Measurements from ENCODE around the gene PIGO. TPM values are rescaled to one million over a fixed set of nuclear protein-coding genes. Genes with fewer than 3 reads are reported as not detected.
A peak's percentile ranks its signal among the peaks of the same experiment; 100 is the strongest.

PIGO gene
- total RNA-seq, result 21.1 and 27.8 TPM in 2 replicates

DNA sequence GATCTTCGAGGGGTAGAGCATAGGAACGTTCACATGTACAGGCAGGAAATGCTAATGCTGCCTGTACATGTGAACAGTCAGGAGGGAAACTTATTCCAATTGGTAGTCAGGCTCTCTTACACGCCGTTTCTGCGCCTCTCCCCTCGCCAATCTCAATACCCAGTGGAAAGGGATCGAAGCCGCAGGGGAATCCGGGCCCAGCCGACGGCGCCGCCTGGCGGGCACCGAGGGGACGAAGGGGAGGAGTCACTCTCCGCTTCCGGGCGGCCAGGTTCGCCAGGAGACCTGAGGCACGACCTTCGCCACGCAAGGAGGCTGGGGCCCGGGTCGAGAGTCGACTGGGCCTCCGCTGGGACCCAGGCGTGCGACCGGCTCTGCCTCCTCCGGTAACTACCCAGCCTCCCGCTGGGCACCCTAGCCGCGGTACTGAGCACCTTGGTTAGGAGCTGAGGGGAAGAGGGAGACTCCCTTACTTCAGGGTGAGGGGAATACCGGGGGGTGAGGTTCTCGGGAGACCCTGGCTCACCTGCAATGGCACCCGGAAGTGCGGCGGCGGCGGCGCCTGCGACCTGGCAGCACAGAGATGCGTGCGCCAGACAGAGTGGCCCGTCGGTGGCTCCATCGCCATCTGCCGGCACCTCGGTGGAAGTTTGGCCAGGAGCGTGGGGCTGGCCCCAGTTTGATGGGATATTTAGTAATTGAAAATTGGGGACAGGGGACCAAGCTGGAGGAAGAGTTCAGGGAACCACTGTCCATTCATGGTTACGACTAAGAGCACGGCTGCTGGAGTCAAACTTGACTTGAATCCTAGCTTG is at the start of gene PIGO:
Gene PIGO, minus strand, starts transcription at position 557 of the 815 bp plus-strand sequence. CDS start 1,026 bp downstream, outside the sequence.
- no peak for DNase-seq (ENCODE audit: low read depth)
- TF ChIP-seq, protein P1, sequence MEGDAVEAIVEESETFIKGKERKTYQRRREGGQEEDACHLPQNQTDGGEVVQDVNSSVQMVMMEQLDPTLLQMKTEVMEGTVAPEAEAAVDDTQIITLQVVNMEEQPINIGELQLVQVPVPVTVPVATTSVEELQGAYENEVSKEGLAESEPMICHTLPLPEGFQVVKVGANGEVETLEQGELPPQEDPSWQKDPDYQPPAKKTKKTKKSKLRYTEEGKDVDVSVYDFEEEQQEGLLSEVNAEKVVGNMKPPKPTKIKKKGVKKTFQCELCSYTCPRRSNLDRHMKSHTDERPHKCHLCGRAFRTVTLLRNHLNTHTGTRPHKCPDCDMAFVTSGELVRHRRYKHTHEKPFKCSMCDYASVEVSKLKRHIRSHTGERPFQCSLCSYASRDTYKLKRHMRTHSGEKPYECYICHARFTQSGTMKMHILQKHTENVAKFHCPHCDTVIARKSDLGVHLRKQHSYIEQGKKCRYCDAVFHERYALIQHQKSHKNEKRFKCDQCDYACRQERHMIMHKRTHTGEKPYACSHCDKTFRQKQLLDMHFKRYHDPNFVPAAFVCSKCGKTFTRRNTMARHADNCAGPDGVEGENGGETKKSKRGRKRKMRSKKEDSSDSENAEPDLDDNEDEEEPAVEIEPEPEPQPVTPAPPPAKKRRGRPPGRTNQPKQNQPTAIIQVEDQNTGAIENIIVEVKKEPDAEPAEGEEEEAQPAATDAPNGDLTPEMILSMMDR (IDR thresholded peaks at IDR 0.05; ENCODE audit: insufficient read depth, low read length, poor library complexity, severe bottlenecking), result peak; percentile 94
- Histone ChIP-seq H3K27me3 (ENCODE audit: control insufficient read depth, insufficient read depth, low read length) (no peaks in the 10 kb centered on the region), H3K36me3 (ENCODE audit: control insufficient read depth, insufficient read depth, low read length) (peaks cover 2% of the 10 kb centered on the region), H3K4me3 (ENCODE audit: low read depth, low read length) (peak within 1 kb of the TSS; percentile 88)

DNA sequence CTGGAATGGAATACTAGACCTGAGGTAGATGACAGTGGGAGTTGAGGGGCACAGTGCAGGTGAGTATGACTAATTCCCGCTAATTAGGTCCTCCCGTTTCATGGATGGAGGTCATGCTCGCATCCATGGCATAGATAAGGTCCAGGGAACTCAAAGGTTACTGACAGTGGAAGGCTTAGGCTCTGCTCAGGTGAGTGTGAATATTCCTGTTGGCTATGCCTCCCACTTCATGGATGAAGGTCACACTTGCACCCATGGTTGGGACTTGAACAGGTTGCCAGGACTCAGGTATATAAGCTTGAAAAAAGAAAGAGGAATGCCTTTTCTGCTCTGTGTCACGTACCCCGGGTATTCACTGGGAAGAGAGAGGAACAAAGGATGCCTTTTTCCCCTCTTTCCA is 45.6 kb upstream of the PIGO start:
- TF ChIP-seq, protein P1 (IDR thresholded peaks at IDR 0.05; ENCODE audit: insufficient read depth, low read length, poor library complexity, severe bottlenecking), result no peak
- H3K36me3 ChIP-seq (ENCODE audit: control insufficient read depth, insufficient read depth, low read length), result no peaks in the 10 kb centered on the region
- DNase-seq (ENCODE audit: low read depth), result no peak
- H3K27me3 ChIP-seq (ENCODE audit: control insufficient read depth, insufficient read depth, low read length), result no peaks in the 10 kb centered on the region
- H3K4me3 ChIP-seq (ENCODE audit: low read depth, low read length), result no peak overlapping the region

DNA sequence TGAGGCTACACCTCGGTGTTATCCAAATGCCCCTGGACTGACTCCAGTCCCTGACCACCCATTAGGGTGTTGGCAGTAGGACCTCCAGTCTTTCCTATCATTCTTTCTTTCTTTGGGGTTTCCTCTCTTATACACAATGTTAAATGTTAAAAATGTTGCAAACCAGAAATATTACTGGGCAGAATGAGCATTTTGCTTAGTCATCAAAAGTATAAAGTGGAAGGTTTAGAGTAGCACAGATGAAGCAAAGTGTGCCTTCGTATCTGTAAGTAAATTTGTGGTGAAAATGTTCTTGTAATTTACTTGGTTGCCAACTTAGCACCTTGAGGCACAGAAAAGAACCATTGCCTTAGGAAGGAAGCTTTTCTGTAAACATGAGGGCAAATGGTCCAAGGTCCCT is 43.7 kb upstream of the PIGO start:
- no peak for DNase-seq (ENCODE audit: low read depth)
- Histone ChIP-seq H3K27me3 (ENCODE audit: control insufficient read depth, insufficient read depth, low read length) (no peaks in the 10 kb centered on the region), H3K4me3 (ENCODE audit: low read depth, low read length) (no peak overlapping the region), H3K36me3 (ENCODE audit: control insufficient read depth, insufficient read depth, low read length) (no peaks in the 10 kb centered on the region)
- TF ChIP-seq, protein P1 (IDR thresholded peaks at IDR 0.05; ENCODE audit: insufficient read depth, low read length, poor library complexity, severe bottlenecking), result no peak

DNA sequence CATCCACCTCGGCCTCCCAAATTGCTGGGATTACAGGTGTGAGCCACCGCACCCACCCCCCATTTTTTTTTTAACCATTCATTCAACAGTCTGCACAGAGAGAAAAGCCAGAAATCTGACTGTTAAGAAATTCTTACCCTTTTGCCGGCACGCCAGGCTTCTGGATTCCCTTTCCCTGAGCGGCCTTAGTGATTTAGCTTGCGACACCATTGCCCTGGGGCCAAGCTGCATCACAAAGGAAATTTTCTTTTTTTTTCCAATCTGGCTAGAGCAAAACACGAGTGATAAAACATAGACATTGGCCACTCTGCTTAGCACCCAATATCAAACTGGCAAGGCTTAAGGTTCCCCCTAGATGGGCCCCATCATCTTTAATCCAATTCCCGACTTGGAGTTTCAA is 40.5 kb upstream of the PIGO start:
- TF ChIP-seq, protein P1 (IDR thresholded peaks at IDR 0.05; ENCODE audit: insufficient read depth, low read length, poor library complexity, severe bottlenecking), result no peak
- DNase-seq (ENCODE audit: low read depth), result no peak
- Histone ChIP-seq H3K27me3 (ENCODE audit: control insufficient read depth, insufficient read depth, low read length) (no peaks in the 10 kb centered on the region), H3K36me3 (ENCODE audit: control insufficient read depth, insufficient read depth, low read length) (no peaks in the 10 kb centered on the region), H3K4me3 (ENCODE audit: low read depth, low read length) (no peak overlapping the region)

- no peak overlapping the region for H3K4me3 ChIP-seq (ENCODE audit: low read depth, low read length)
- H3K27me3 ChIP-seq (ENCODE audit: control insufficient read depth, insufficient read depth, low read length), result no peaks in the 10 kb centered on the region
- DNase-seq (ENCODE audit: low read depth), result no peak
- TF ChIP-seq, protein P1 (IDR thresholded peaks at IDR 0.05; ENCODE audit: insufficient read depth, low read length, poor library complexity, severe bottlenecking), result no peak
- H3K36me3 ChIP-seq (ENCODE audit: control insufficient read depth, insufficient read depth, low read length), result no peaks in the 10 kb centered on the region
These were observed 39.6 kb upstream of the PIGO start for GRCh38 chr9:35135988-35136387.

GRCh38 chr9:35134920-35135319 is 38.5 kb upstream of the PIGO start:
- no peak overlapping the region for H3K4me3 ChIP-seq (ENCODE audit: low read depth, low read length)
- no peak for DNase-seq (ENCODE audit: low read depth)
- TF ChIP-seq, protein P1 (IDR thresholded peaks at IDR 0.05; ENCODE audit: insufficient read depth, low read length, poor library complexity, severe bottlenecking), result no peak
- H3K27me3 ChIP-seq (ENCODE audit: control insufficient read depth, insufficient read depth, low read length), result no peaks in the 10 kb centered on the region
- H3K36me3 ChIP-seq (ENCODE audit: control insufficient read depth, insufficient read depth, low read length), result no peaks in the 10 kb centered on the region

Measured in kidney epithelial cell (primary cell).